Gastroesophageal sphincter (tissue), 3 donors: ENCODE measurements around the gene KLF13.

Experiments used
- EP300 ChIP-seq: sonication (generic); formaldehyde crosslinking; IDR thresholded peaks from one replicate; pipeline ENCODE4 v1.6.1; 2017; ENCODE audit warnings: antibody characterized with exemption, mild to moderate bottlenecking
- POLR2A ChIP-seq, 2 donors: fragments of 450-650 bp; IDR thresholded peaks; one replicate each; pipeline ENCODE4 v1.6.1; 2017; ENCODE audit warnings: antibody characterized with exemption in 2 of 2, mild to moderate bottlenecking in 2 of 2, moderate library complexity in 1 of 2
- POLR2AphosphoS5 ChIP-seq: sonication (generic); formaldehyde crosslinking; IDR thresholded peaks from one replicate; pipeline ENCODE4 v1.6.1; 2017; ENCODE audit warnings: antibody characterized with exemption
- TF ChIP-seq, protein P1 (sequence below), 4 experiments: fragments of 200-600 bp in 2 of 4; fragments of 450-650 bp in 2 of 4; sonication (generic) in 1 of 4; IDR thresholded peaks; one replicate each; pipeline ENCODE4 v1.5.1; 2017 to 2019; ENCODE audit warnings: antibody characterized with exemption in 4 of 4, mild to moderate bottlenecking in 2 of 4, moderate library complexity in 2 of 4

DNA sequence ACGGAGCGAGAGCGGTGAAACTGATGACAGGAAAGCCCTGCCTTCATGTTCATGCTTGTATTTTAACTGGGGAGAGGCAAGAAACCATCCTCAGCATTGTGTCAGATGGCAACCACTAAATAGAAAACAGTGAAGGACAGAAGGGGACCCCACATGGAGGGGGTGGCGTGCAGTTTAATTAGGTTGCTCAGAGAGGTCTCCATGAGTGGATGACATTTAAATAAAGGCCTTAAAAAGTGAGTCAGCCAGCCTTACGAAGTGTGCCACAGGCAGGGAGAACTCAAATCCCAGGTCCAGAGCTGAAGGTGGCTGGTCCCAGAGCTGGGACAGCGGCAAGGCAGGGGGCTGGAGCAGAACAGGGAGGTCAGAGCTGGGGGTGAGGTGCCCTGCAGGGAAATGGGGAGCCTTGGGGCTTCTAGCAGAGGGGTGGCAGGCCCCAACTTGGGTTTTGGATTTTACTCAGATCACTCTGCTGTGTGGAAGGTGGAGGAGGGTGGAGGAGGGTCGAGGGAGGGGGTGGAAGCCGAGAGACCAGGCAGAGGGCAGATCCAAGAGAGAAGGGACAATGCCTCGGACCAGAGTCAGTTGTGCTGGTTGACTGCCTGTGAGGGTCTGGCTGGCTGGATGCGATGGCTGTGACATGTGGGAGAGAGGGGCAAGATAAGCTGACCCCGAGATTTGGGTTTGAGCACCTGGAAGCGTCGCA is 73.7 kb downstream of the KLF13 start:
- TF ChIP-seq, protein P1, sequence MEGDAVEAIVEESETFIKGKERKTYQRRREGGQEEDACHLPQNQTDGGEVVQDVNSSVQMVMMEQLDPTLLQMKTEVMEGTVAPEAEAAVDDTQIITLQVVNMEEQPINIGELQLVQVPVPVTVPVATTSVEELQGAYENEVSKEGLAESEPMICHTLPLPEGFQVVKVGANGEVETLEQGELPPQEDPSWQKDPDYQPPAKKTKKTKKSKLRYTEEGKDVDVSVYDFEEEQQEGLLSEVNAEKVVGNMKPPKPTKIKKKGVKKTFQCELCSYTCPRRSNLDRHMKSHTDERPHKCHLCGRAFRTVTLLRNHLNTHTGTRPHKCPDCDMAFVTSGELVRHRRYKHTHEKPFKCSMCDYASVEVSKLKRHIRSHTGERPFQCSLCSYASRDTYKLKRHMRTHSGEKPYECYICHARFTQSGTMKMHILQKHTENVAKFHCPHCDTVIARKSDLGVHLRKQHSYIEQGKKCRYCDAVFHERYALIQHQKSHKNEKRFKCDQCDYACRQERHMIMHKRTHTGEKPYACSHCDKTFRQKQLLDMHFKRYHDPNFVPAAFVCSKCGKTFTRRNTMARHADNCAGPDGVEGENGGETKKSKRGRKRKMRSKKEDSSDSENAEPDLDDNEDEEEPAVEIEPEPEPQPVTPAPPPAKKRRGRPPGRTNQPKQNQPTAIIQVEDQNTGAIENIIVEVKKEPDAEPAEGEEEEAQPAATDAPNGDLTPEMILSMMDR (IDR thresholded peaks at IDR 0.05): no peak
- no peak for TF ChIP-seq EP300
- TF ChIP-seq POLR2A (IDR thresholded peaks at IDR 0.05): no peak
- no peak for TF ChIP-seq POLR2AphosphoS5
